Lung (tissue), 12 donors: ENCODE data around the gene PARP9. TPM values are rescaled to one million over a fixed set of nuclear protein-coding genes. Genes with fewer than 3 reads are reported as not detected.

Source experiments
- ATAC-seq: fragments of 200-7000 bp; cut with Tn5 transposase; one replicate; pipeline ENCODE4 v1.9.1; 2020; ENCODE audit warnings: moderate number of reproducible peaks; ENCODE audit not compliant: insufficient read depth, low FRiP score
- DNase-seq, 3 donors: peaks; one replicate each; pipeline ENCODE4 v3.0.0-alpha.2; 2013 to 2017
- H3K27ac ChIP-seq, 2 donors: one replicate each; pipeline ENCODE4 v1.5.1; 2013; ENCODE audit warnings: mild to moderate bottlenecking in 2 of 2, moderate library complexity in 2 of 2, control low read depth in 1 of 2, inconsistent platforms in 1 of 2, low read depth in 1 of 2, low read length in 1 of 2
- H3K27me3 ChIP-seq, 3 donors: one replicate each; pipeline ENCODE4 v1.5.1; 2013; ENCODE audit warnings: low read length in 2 of 3; ENCODE audit not compliant: control insufficient read depth in 3 of 3, insufficient read depth in 3 of 3
- H3K36me3 ChIP-seq, 4 donors: one replicate each; pipeline ENCODE4 v1.5.1; 2013; ENCODE audit warnings: low read length in 4 of 4, mild to moderate bottlenecking in 1 of 4, moderate library complexity in 1 of 4; ENCODE audit not compliant: control insufficient read depth in 4 of 4, insufficient read depth in 4 of 4
- H3K4me1 ChIP-seq, 5 donors: one replicate each; pipeline ENCODE4 v1.5.1; 2013; ENCODE audit warnings: low read length in 5 of 5, mild to moderate bottlenecking in 2 of 5, moderate library complexity in 1 of 5; ENCODE audit not compliant: control insufficient read depth in 5 of 5, insufficient read depth in 5 of 5
- H3K4me3 ChIP-seq: one replicate; pipeline ENCODE4 v1.5.1; 2013; ENCODE audit warnings: mild to moderate bottlenecking, control low read depth, moderate library complexity
- H3K9ac ChIP-seq, 2 donors: one replicate each; pipeline ENCODE4 v1.5.1; 2013; ENCODE audit warnings: low read length in 2 of 2, control low read depth in 1 of 2; ENCODE audit not compliant: insufficient read depth in 1 of 2
- H3K9me3 ChIP-seq, 4 donors: one replicate each; pipeline ENCODE4 v1.5.1; 2013; ENCODE audit warnings: low read length in 3 of 4, mild to moderate bottlenecking in 1 of 4, moderate library complexity in 1 of 4; ENCODE audit not compliant: control insufficient read depth in 4 of 4, insufficient read depth in 3 of 4
- WGBS, 2 donors: extraction: QIAGEN DNeasy Blood & Tissue Kit; methylation state at CpG; one replicate each; pipeline ENCODE4 v1.1.7; 2013; 5-methylcytosine and 5-hydroxymethylcytosine counted together
- polyA plus RNA-seq, 2 donors: library from polyadenylated mRNA; stranded (reverse); fragments of 200-250 nt; gene quantifications; one replicate each; pipeline ENCODE4 v1.2.1, GENCODE V29; 2013
- total RNA-seq, 2 donors: library from RNA; depleted of rRNA in 1 of 2; stranded (reverse); fragments of >200 nt in 1 of 2; gene quantifications; one replicate each; pipeline ENCODE4 v1.2.1, GENCODE V29; 2014 to 2021
- TF ChIP-seq, protein P1 (sequence below): IDR thresholded peaks from 2 replicates; pipeline ENCODE4 v1.5.1; 2012; ENCODE audit warnings: mild to moderate bottlenecking; ENCODE audit errors: control extremely low read depth, extremely low read depth
- donor health status: control.
- donor health status: control.
- donor health status: Bipolar disorder and iron deficiency.
- donor health status: healthy.
- donor health status: DM: yes; HTN: yes; CAD: no.

PARP9 gene
- total and polyA plus RNA-seq, 4 donors: 31.7 to 57.0 (median 41.5) TPM

DNA sequence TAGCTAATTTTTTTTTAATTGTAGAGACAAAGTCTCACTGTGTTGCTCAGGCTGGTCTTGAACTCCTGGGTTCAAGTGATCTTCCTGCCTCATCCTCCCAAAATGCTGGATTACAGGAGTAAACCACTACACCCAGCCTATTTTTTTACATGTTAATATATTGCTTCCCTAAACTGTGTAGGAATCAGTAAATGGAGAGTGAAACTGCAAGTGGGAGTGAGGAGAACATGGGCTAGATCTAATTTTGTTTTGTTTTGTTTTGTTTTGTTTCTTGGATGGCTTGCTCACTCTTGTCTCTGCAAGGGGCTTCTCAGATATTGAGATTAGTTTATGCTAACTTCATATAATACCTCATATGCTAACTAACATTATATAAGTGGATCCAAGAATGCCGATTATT lies 44.8 kb upstream of the PARP9 start:
- Histone ChIP-seq H3K27me3 (no peaks in the 10 kb centered on the region), H3K9me3 (no peaks in the 10 kb centered on the region), H3K4me1 (peaks cover 0 to 10% (median 0%) of the 10 kb centered on the region in 5 donors), H3K36me3 (no peaks in the 10 kb centered on the region), H3K4me3 (no peak overlapping the region), H3K27ac (no peak overlapping the region), H3K9ac (no peak overlapping the region)
- DNase-seq: no peak
- ATAC-seq: no peak
- TF ChIP-seq, protein P1, sequence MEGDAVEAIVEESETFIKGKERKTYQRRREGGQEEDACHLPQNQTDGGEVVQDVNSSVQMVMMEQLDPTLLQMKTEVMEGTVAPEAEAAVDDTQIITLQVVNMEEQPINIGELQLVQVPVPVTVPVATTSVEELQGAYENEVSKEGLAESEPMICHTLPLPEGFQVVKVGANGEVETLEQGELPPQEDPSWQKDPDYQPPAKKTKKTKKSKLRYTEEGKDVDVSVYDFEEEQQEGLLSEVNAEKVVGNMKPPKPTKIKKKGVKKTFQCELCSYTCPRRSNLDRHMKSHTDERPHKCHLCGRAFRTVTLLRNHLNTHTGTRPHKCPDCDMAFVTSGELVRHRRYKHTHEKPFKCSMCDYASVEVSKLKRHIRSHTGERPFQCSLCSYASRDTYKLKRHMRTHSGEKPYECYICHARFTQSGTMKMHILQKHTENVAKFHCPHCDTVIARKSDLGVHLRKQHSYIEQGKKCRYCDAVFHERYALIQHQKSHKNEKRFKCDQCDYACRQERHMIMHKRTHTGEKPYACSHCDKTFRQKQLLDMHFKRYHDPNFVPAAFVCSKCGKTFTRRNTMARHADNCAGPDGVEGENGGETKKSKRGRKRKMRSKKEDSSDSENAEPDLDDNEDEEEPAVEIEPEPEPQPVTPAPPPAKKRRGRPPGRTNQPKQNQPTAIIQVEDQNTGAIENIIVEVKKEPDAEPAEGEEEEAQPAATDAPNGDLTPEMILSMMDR: no peak
- WGBS, 2 donors: 92 to 95% methylated on average over 1 of the region's 1 CpG

DNA sequence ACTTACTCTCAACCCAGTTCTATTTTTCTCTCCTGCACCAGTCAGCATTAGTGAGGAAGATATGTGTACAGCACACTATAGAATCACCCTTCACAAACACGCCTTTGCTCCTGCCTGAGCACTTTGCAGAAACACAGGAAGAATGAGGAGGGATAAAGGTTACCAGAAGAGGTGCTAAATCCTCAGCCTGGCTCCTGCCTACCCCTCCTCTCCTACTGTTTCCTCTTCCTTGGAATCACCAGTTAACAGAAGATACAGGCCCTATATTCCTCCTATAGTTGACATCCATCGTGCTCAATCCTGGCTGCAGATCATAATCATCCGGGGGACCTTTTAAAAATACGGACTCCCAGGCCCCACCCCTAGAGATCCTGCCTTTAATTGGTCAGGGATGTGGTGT lies 42.2 kb upstream of the PARP9 start:
- TF ChIP-seq, protein P1: no peak
- no peak for DNase-seq
- ATAC-seq: no peak
- H3K36me3 ChIP-seq: no peaks in the 10 kb centered on the region
- H3K4me3 ChIP-seq: no peak overlapping the region
- 63 to 70% methylated on average over 4 of the region's 4 CpGs for WGBS, 2 donors
- no peaks in the 10 kb centered on the region for H3K9me3 ChIP-seq
- H3K9ac ChIP-seq: no peak overlapping the region
- no peak overlapping the region for H3K27ac ChIP-seq
- no peaks in the 10 kb centered on the region for H3K27me3 ChIP-seq
- no peaks in the 10 kb centered on the region for H3K4me1 ChIP-seq

DNA sequence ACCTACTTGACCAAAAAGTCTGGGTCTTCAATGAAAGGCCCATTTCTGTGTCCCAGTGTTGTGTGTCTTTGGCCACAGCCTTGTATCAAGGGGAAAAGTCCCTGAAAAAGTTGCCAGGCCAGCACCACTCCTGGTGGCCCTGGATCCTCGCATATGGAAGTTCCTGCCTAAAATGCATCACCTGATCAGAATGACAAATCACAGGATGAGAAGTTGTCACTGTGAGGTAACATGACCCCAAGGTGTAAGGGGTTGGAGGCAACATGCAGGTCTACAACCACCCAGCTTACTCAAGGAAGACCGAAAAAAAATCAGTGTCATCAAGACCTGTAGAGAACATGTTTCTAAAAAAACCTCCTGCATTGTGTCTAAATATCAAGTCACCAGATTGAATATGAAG lies 39.0 kb upstream of the PARP9 start:
- Histone ChIP-seq H3K4me3 (no peak overlapping the region), H3K27me3 (no peaks in the 10 kb centered on the region), H3K36me3 (no peaks in the 10 kb centered on the region), H3K9ac (no peak overlapping the region), H3K9me3 (no peaks in the 10 kb centered on the region), H3K4me1 (no peaks in the 10 kb centered on the region), H3K27ac (no peak overlapping the region)
- ATAC-seq (no peak), DNase-seq (no peak)
- TF ChIP-seq, protein P1: no peak
- 87 to 94% methylated on average over 2 of the region's 2 CpGs for WGBS, 2 donors

DNA sequence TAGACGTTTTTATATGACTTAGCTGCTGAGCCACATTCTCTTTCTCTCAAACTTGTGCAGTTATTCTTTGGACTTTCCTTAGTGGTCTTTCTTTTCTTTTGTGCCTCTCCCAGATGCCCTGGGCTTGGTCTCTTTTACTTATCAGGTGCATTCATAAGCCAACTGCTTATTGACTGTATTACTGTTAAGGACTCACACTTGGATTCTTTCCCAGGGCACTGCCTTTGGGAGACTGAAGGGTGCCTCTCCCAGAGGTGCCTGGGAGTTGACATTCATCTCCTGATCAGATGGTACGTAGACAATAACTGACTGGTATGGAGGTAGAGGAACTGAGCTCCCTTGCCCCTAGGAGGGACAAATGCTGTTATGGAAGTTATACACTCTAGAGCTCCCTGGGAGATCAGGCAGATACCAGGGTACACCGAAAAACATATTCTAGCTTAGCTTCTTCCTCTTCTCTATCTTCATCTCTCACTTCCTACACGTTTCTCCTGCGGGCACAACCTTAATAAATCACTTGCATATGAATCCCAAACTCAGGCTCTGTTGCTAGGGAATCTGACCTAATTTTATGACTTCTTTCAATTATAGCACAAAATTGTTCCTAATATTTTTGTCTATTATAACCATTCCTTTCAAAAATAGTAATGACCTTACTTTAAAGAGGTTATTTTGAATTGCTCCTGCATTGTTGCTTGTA lies 38.1 kb upstream of the PARP9 start:
- Histone ChIP-seq H3K36me3 (no peaks in the 10 kb centered on the region), H3K9ac (no peak overlapping the region), H3K27me3 (no peaks in the 10 kb centered on the region), H3K9me3 (no peaks in the 10 kb centered on the region), H3K4me1 (no peaks in the 10 kb centered on the region), H3K27ac (no peak overlapping the region), H3K4me3 (no peak overlapping the region)
- DNase-seq (no peak), ATAC-seq (no peak)
- 59 to 74% methylated on average over 5 of the region's 5 CpGs for WGBS, 2 donors
- TF ChIP-seq, protein P1: no peak
